Bronchial epithelial cell (primary cell): Measurements from ENCODE around the gene UBE2R2. TPM values are rescaled to one million over a fixed set of nuclear protein-coding genes. Genes with fewer than 3 reads are reported as not detected.

Experiments
- DNase-seq: peaks from one replicate; pipeline ENCODE4 v3.0.0-alpha.2; 2010; ENCODE audit warnings: low read depth
- FAIRE-seq: peaks from 2 replicates; lab custom pipeline; 2011; peaks lifted over from hg19 to GRCh38; lab: Jason Lieb, UNC
- H3K27me3 ChIP-seq: 2 replicates; pipeline ENCODE4 v1.5.1; 2011; ENCODE audit warnings: low read length; ENCODE audit not compliant: control insufficient read depth, insufficient read depth
- H3K36me3 ChIP-seq: 2 replicates; pipeline ENCODE4 v1.5.1; 2011; ENCODE audit warnings: low read length; ENCODE audit not compliant: control insufficient read depth, insufficient read depth
- H3K4me3 ChIP-seq: 2 replicates; pipeline ENCODE4 v1.5.1; 2011; ENCODE audit warnings: mild to moderate bottlenecking, low read depth, low read length, control low read depth
- CTCF ChIP-seq: IDR thresholded peaks from 2 replicates; pipeline ENCODE4 v1.5.1; 2011; ENCODE audit warnings: mild to moderate bottlenecking, moderate library complexity, low read length, control low read depth, inconsistent platforms; ENCODE audit not compliant: insufficient read depth, severe bottlenecking
- total RNA-seq: library from RNA; depleted of rRNA; stranded (reverse); fragments of >200 nt; gene quantifications from 2 replicates; pipeline ENCODE4 v1.2.1, GENCODE V29; 2014

UBE2R2 gene
- total RNA-seq, 1 donor from 2014 or later: 14.0 TPM

GRCh38 chr9:33813712-33814641 is 3.0 kb upstream of the UBE2R2 start:
- DNase-seq: peak; percentile 84
- H3K36me3 ChIP-seq: no peaks in the 10 kb centered on the region
- no peak overlapping the region for H3K4me3 ChIP-seq
- TF ChIP-seq CTCF: peak; percentile 47
- FAIRE-seq: no peak
- no peaks in the 10 kb centered on the region for H3K27me3 ChIP-seq

GRCh38 chr9:33815781-33816180 is 1.2 kb upstream of the UBE2R2 start:
- no peak for FAIRE-seq
- no peaks in the 10 kb centered on the region for H3K27me3 ChIP-seq
- no peak for TF ChIP-seq CTCF
- no peak overlapping the region for H3K4me3 ChIP-seq
- H3K36me3 ChIP-seq: no peaks in the 10 kb centered on the region
- no peak for DNase-seq

GRCh38 chr9:33817327-33818166 is 587 bp downstream of the UBE2R2 start:
- peak; percentile 20 for TF ChIP-seq CTCF
- Histone ChIP-seq H3K36me3 (no peaks in the 10 kb centered on the region), H3K4me3 (peak overlapping the region; percentile 86), H3K27me3 (no peaks in the 10 kb centered on the region)
- DNase-seq: peak; percentile 38
- no peak for FAIRE-seq

- H3K27me3 ChIP-seq: no peaks in the 10 kb centered on the region
- H3K36me3 ChIP-seq: no peaks in the 10 kb centered on the region
- TF ChIP-seq CTCF: no peak
Measured at GRCh38 chr9:33818167-33818846, 1.3 kb downstream of the UBE2R2 start.

GRCh38 chr9:33818847-33819500 is 2.0 kb downstream of the UBE2R2 start:
- Histone ChIP-seq H3K36me3 (no peaks in the 10 kb centered on the region), H3K27me3 (no peaks in the 10 kb centered on the region), H3K4me3 (peak overlapping the region; percentile 86)
- no peak for TF ChIP-seq CTCF
- FAIRE-seq: no peak
- DNase-seq: peak; percentile 65

More at GRCh38 chr9:33818167-33818846, 1.3 kb downstream of the UBE2R2 start:
- DNase-seq (peak; percentile 22), FAIRE-seq (no peak)
- peak overlapping the region; percentile 86 for H3K4me3 ChIP-seq
